Measurements from ENCODE around the gene ACRBP.

The ACRBP gene

GRCh38 chr12:6635375-6635855 is 11.8 kb downstream of the ACRBP start:
- no peaks in the 10 kb centered on the region for H3K27me3 ChIP-seq
- H3K36me3 ChIP-seq: no peaks in the 10 kb centered on the region
- TF ChIP-seq, protein P1, sequence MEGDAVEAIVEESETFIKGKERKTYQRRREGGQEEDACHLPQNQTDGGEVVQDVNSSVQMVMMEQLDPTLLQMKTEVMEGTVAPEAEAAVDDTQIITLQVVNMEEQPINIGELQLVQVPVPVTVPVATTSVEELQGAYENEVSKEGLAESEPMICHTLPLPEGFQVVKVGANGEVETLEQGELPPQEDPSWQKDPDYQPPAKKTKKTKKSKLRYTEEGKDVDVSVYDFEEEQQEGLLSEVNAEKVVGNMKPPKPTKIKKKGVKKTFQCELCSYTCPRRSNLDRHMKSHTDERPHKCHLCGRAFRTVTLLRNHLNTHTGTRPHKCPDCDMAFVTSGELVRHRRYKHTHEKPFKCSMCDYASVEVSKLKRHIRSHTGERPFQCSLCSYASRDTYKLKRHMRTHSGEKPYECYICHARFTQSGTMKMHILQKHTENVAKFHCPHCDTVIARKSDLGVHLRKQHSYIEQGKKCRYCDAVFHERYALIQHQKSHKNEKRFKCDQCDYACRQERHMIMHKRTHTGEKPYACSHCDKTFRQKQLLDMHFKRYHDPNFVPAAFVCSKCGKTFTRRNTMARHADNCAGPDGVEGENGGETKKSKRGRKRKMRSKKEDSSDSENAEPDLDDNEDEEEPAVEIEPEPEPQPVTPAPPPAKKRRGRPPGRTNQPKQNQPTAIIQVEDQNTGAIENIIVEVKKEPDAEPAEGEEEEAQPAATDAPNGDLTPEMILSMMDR (IDR thresholded peaks at IDR 0.05): no peak
- H3K4me3 ChIP-seq (ENCODE audit: low read depth in 1 of 2, low read length in 1 of 2): no peak overlapping the region
- H3K27ac ChIP-seq: no peak overlapping the region
- peaks cover 0 to 1% of the 10 kb centered on the region in 2 experiments for H3K4me1 ChIP-seq (ENCODE audit: control insufficient read depth in 1 of 2, insufficient read depth in 1 of 2, low read depth in 1 of 2, low read length in 1 of 2)
- no peaks in the 10 kb centered on the region for H3K9me3 ChIP-seq

DNA sequence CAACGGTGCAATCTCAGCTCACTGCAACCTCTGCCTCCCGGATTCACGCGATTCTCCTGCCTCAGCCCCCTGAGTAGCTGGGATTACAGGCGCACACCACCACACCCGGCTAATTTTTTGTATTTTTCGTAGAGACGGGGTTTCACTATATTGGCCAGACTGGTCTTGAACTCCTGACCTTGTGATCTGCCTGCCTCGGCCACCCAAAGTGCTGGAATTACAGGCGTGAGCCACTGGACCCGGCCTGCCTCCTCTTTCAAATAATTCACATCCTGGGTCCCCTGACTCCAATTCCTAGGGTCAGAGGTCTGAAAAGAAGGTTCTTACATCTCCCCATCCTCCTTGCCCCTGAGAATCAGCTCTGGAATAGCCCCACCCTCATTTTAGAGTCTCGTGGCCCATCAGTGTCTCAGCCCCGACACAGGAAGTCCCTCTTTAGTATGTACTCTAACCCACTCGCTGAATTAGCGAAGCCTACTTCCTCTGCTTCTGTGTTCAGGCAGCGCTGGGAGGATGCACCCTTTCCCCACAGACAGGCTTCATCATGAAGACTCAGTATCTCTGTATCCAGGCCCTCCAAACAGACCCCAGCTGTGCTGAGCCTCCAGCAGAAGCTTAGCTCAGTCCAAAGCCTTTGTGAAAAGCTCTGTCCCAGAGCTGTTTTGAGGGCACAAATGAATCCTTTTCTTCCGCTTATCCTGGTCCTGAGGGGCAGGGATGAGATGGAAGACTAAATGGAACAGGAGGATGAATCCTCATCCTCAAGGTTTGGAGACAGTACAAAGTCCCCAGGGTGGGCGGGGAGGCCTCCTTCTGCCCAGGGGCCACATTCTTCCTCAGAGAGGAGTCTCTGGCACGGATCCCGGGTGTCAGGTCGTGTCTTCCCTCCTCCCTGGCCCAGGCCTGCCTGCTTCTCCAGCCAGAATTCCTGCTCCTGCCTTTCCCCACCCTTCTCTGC is 14.9 kb downstream of the ACRBP start:
- no peaks in the 10 kb centered on the region for H3K36me3 ChIP-seq
- H3K4me3 ChIP-seq (ENCODE audit: low read depth in 1 of 2, low read length in 1 of 2): no peak overlapping the region
- no peaks in the 10 kb centered on the region for H3K4me1 ChIP-seq (ENCODE audit: control insufficient read depth in 1 of 2, insufficient read depth in 1 of 2, low read depth in 1 of 2, low read length in 1 of 2)
- H3K9me3 ChIP-seq: no peaks in the 10 kb centered on the region
- TF ChIP-seq, protein P1 (IDR thresholded peaks at IDR 0.05): no peak
- no peak overlapping the region for H3K27ac ChIP-seq
- H3K27me3 ChIP-seq: no peaks in the 10 kb centered on the region

DNA sequence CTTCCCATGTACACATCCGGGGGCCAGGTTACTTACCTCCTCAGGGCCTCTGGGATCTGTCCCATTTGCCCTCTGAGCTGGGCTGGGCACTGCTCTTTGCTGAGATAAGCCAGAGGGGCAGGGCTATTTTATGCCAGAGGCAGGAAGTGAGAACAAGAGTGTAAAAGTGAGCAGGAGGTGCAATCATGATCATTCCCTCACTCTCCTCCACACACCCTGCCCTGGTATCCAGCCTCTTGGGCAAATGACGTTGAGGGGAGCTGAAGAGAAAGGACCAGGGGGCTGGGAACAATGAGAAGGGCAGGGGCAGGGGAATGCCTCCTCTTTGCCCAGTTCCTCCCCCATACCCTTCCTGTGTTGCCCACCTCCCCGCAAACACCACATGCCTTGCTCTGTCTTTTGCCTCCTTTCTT is 15.7 kb downstream of the ACRBP start:
- Histone ChIP-seq H3K27me3 (no peaks in the 10 kb centered on the region), H3K4me1 (ENCODE audit: control insufficient read depth in 1 of 2, insufficient read depth in 1 of 2, low read depth in 1 of 2, low read length in 1 of 2) (no peaks in the 10 kb centered on the region), H3K4me3 (ENCODE audit: low read depth in 1 of 2, low read length in 1 of 2) (no peak overlapping the region), H3K27ac (no peak overlapping the region), H3K36me3 (no peaks in the 10 kb centered on the region), H3K9me3 (no peaks in the 10 kb centered on the region)
- TF ChIP-seq, protein P1 (IDR thresholded peaks at IDR 0.05): no peak

DNA sequence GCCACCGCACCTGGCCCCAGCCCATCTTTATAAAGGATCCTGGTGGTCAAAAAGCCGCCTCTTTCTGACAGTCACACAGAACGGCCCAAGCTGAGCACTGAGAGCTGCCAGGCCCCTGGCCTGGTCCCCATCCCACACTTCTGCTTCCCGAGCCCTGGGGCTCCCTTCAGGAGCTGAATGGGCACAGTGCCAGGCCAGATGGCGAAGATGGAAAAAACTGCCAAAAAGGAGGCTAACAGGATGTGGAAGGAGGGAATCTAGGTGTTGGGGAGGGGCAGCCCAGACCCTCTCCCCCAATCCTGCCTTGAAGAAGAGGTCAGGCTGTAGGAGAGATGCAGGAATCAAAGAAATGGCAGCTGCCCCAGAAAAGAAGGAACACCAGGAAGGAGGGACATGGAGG is 16.5 kb downstream of the ACRBP start:
- Histone ChIP-seq H3K4me3 (ENCODE audit: low read depth in 1 of 2, low read length in 1 of 2) (no peak overlapping the region), H3K4me1 (ENCODE audit: control insufficient read depth in 1 of 2, insufficient read depth in 1 of 2, low read depth in 1 of 2, low read length in 1 of 2) (no peaks in the 10 kb centered on the region), H3K27ac (no peak overlapping the region), H3K9me3 (no peaks in the 10 kb centered on the region), H3K36me3 (no peaks in the 10 kb centered on the region), H3K27me3 (no peaks in the 10 kb centered on the region)
- TF ChIP-seq, protein P1 (IDR thresholded peaks at IDR 0.05): no peak

GRCh38 chr12:6627616-6628015 is 19.6 kb downstream of the ACRBP start:
- H3K4me3 ChIP-seq (ENCODE audit: low read depth in 1 of 2, low read length in 1 of 2): no peak overlapping the region
- TF ChIP-seq, protein P1 (IDR thresholded peaks at IDR 0.05): no peak
- no peak overlapping the region for H3K27ac ChIP-seq
- H3K9me3 ChIP-seq: no peaks in the 10 kb centered on the region
- H3K4me1 ChIP-seq (ENCODE audit: control insufficient read depth in 1 of 2, insufficient read depth in 1 of 2, low read depth in 1 of 2, low read length in 1 of 2): no peaks in the 10 kb centered on the region
- H3K27me3 ChIP-seq: no peaks in the 10 kb centered on the region
- H3K36me3 ChIP-seq: no peaks in the 10 kb centered on the region
